Osteocyte (in vitro differentiated cells): ENCODE data around the gene WDR35. TPM values are rescaled to one million over a fixed set of nuclear protein-coding genes. Genes with fewer than 3 reads are reported as not detected.

ENCODE experiments used
- DNase-seq: peaks from one replicate; pipeline ENCODE4 v3.0.0; 2021; ENCODE audit warnings: mixed read lengths; ENCODE audit not compliant: unreplicated experiment; ENCODE audit errors: extremely low spot score
- H3K27ac Mint-ChIP-seq: one replicate; pipeline ENCODE4 v1.8.0; 2021; ENCODE audit warnings: mild to moderate bottlenecking, mixed read lengths; ENCODE audit not compliant: unreplicated experiment
- H3K27me3 Mint-ChIP-seq: one replicate; pipeline ENCODE4 v1.8.0; 2021; ENCODE audit warnings: mixed read lengths; ENCODE audit not compliant: unreplicated experiment
- H3K36me3 Mint-ChIP-seq: one replicate; pipeline ENCODE4 v1.8.0; 2021; ENCODE audit warnings: mixed read lengths; ENCODE audit not compliant: unreplicated experiment
- H3K4me1 Mint-ChIP-seq: one replicate; pipeline ENCODE4 v1.8.0; 2021; ENCODE audit warnings: mixed read lengths; ENCODE audit not compliant: unreplicated experiment
- H3K4me3 Mint-ChIP-seq: one replicate; pipeline ENCODE4 v1.8.0; 2021; ENCODE audit warnings: mild to moderate bottlenecking, moderate library complexity, mixed read lengths; ENCODE audit not compliant: unreplicated experiment
- H3K9me3 Mint-ChIP-seq: one replicate; pipeline ENCODE4 v1.8.0; 2021; ENCODE audit warnings: mixed read lengths; ENCODE audit not compliant: unreplicated experiment
- CTCF ChIP-seq: fragments of 200-600 bp; sonication (generic); IDR thresholded peaks from 2 replicates; pipeline ENCODE4 v1.5.0; 2021; ENCODE audit warnings: antibody characterized with exemption, mild to moderate bottlenecking, moderate library complexity
- total RNA-seq: library from RNA; stranded (reverse); gene quantifications from 2 replicates; pipeline ENCODE4 v1.2.1, GENCODE V29; 2021

The WDR35 gene
- total RNA-seq, 1 donor from 2014 or later, result 11.0 TPM

- DNase-seq, result peak; percentile 73
- H3K4me3 Mint-ChIP-seq, result no peak overlapping the region
Measured at GRCh38 chr2:19879120-19879519, 110.8 kb downstream of the WDR35 start.

DNA sequence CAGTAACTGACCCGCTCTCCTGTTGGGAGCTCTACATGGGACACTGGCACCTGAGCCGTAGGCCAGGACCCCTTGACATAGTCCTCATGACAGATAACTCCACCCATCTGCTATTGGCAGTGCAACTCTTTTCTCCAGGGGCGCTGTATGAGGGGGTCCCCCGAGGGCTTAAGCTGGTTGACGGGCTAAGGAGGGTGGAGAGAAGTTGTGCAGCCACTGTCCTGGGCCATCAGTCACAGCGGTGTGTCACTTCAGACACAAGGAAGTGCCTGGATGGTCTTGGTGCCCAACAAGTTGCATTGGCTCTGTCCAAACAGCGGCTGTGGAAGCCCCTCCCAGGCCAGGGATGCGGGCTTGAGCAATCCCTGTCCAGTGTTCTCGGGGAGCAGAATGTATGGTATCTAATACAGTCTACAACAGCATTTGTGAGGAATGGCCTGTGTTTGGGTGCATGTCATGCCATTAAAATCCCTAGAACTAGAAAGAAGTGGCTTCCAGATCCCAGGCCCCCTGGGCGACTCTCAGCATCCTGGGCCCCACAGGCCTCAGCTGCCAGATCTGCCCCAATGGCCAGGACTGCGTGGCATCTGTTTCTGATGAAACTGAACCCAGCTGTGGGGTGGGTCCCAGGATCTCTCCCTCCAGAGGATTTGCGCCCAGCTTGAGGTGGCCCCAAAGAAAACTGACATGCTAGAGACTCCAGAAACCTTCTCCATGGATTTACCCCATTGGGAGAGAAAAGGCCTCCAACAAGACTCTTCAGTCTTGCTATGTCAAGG lies 111.4 kb downstream of the WDR35 start:
- no peaks in the 10 kb centered on the region for H3K9me3 Mint-ChIP-seq
- peaks cover 2% of the 10 kb centered on the region for H3K36me3 Mint-ChIP-seq
- no peaks in the 10 kb centered on the region for H3K27me3 Mint-ChIP-seq
- TF ChIP-seq CTCF, result no peak
- peaks cover 5% of the 10 kb centered on the region for H3K4me1 Mint-ChIP-seq
- peak; percentile 75 for DNase-seq
- no peak overlapping the region for H3K4me3 Mint-ChIP-seq
- H3K27ac Mint-ChIP-seq, result no peak overlapping the region

More at GRCh38 chr2:19879120-19879519, 110.8 kb downstream of the WDR35 start:
- Mint-ChIP-seq H3K36me3 (peaks cover under 1% of the 10 kb centered on the region), H3K27me3 (no peaks in the 10 kb centered on the region), H3K4me1 (peaks cover 5% of the 10 kb centered on the region), H3K27ac (no peak overlapping the region), H3K9me3 (no peaks in the 10 kb centered on the region)
- no peak for TF ChIP-seq CTCF

DNA sequence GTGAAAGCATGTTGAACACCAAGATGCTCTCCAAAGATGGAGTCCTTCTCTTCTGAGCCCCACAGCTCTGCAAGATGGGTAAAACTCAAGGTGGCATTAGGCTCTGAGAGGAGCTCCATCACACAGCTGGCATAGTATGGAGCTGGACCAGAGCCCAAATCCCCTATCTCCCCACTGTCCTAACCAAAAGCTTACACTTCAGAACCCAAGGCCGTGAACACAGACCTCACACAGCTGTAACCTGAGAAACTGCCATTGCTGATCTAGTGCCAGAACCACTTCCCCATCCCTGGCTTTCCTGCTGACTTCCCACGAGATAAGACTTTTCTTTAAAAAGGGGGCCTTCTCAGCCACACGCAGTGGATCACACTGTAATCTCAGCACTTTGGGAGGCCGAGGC lies 113.2 kb downstream of the WDR35 start:
- no peaks in the 10 kb centered on the region for H3K27me3 Mint-ChIP-seq
- H3K27ac Mint-ChIP-seq, result no peak overlapping the region
- H3K9me3 Mint-ChIP-seq, result no peaks in the 10 kb centered on the region
- H3K36me3 Mint-ChIP-seq, result peaks cover 2% of the 10 kb centered on the region
- H3K4me1 Mint-ChIP-seq, result peaks cover 5% of the 10 kb centered on the region
- H3K4me3 Mint-ChIP-seq, result no peak overlapping the region
- DNase-seq, result peak; percentile 32
- TF ChIP-seq CTCF, result no peak

DNA sequence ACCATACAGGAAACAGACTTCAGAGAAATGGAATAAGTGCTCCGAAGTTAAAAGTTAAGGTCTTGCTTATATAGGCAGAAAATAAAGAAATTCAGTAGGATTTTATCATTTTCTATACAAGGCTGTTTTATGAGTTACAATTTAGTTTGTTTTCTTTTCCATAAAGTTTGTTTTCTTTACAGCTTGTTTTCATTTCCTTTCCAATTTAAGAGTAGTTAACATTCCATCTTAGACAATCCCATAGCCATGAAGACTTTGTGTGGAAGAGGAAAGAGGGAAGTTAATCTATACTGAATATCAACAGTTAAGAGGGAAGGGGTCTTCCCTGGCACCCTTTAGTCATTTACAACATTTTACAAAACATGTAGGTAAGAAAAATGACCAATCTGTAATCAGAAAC lies 114.6 kb downstream of the WDR35 start:
- Mint-ChIP-seq H3K36me3 (peaks cover 2% of the 10 kb centered on the region), H3K4me1 (peaks cover 5% of the 10 kb centered on the region), H3K9me3 (no peaks in the 10 kb centered on the region), H3K4me3 (no peak overlapping the region), H3K27ac (no peak overlapping the region), H3K27me3 (no peaks in the 10 kb centered on the region)
- DNase-seq, result no peak
- TF ChIP-seq CTCF, result no peak

GRCh38 chr2:19874726-19875125 lies 115.2 kb downstream of the WDR35 start:
- Mint-ChIP-seq H3K36me3 (peaks cover 2% of the 10 kb centered on the region), H3K27ac (no peak overlapping the region), H3K4me3 (no peak overlapping the region), H3K27me3 (no peaks in the 10 kb centered on the region), H3K9me3 (no peaks in the 10 kb centered on the region), H3K4me1 (peaks cover 5% of the 10 kb centered on the region)
- no peak for TF ChIP-seq CTCF
- DNase-seq, result peak; percentile 32
